MG63 (cell line): ENCODE results near the gene GOLGA6L6. TPM values are rescaled to one million over a fixed set of nuclear protein-coding genes. Genes with fewer than 3 reads are reported as not detected.
"Not testable (repeated sequence)": the region's sequence is repeated elsewhere in the genome, so short reads cannot be mapped to it uniquely, and the experiment has no call there.

Experiments used
- DNase-seq: peaks from one replicate; pipeline ENCODE4 v3.0.0-alpha.2; 2020
- H3K27me3 ChIP-seq: fragments of 250-450 bp; sonication (Bioruptor Pico); 2 replicates; pipeline ENCODE4 v1.5.1; 2020; ENCODE audit warnings: mild to moderate bottlenecking, moderate library complexity
- H3K36me3 ChIP-seq: fragments of 250-450 bp; sonication (Bioruptor Pico); 2 replicates; pipeline ENCODE4 v1.5.1; 2020; ENCODE audit warnings: mild to moderate bottlenecking, moderate library complexity
- H3K4me3 ChIP-seq: fragments of 250-450 bp; sonication (Bioruptor Pico); 2 replicates; pipeline ENCODE4 v1.5.1; 2020; ENCODE audit warnings: mild to moderate bottlenecking, moderate library complexity
- H3K9me3 ChIP-seq: fragments of 250-450 bp; sonication (Bioruptor Pico); 2 replicates; pipeline ENCODE4 v1.5.1; 2020; ENCODE audit warnings: mild to moderate bottlenecking, moderate library complexity
- total RNA-seq: library from RNA; depleted of rRNA; stranded (reverse); fragments of >200 nt; shearing (Covaris generic); gene quantifications from 2 replicates; pipeline ENCODE4 v1.2.3, GENCODE V29; 2014; ENCODE audit warnings: low replicate concordance; rRNA removed

Gene GOLGA6L6
- total RNA-seq = not detected in 2 replicates

GRCh38 chr15:20541700-20542099, at the start of gene GOLGA6L6:
Gene GOLGA6L6, minus strand, starts transcription at chr15:20541800. Its CDS starts 91 bp downstream, at chr15:20541709.
- not testable (repeated sequence) for H3K9me3 ChIP-seq, H3K36me3 ChIP-seq, DNase-seq, H3K4me3 ChIP-seq, H3K27me3 ChIP-seq

DNA sequence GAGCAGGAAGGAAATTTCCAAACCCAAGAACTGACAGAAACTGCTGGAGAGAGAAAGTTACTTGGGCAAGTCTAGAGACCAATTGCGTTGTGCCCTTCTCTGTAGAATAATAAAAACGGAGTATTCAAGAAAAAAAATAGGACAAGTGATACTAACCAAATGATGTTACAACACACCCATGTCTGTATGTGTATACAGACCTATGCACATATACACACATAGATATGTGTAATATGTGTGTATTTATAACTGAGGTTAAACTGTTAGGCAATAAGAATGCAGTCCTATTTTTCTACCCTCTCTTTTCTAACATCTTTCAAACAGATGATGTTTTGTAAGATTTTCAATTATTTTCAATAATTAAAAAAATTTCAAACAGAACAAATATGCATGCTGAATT, 48.5 kb upstream of the GOLGA6L6 start:
- not testable (repeated sequence) for H3K9me3 ChIP-seq, H3K27me3 ChIP-seq, DNase-seq, H3K4me3 ChIP-seq, H3K36me3 ChIP-seq

- not testable (repeated sequence) for H3K36me3 ChIP-seq, H3K9me3 ChIP-seq, H3K4me3 ChIP-seq, H3K27me3 ChIP-seq, DNase-seq
Observed at GRCh38 chr15:20586821-20587220, 45.2 kb upstream of the GOLGA6L6 start.

- H3K4me3 ChIP-seq, DNase-seq, H3K36me3 ChIP-seq, H3K27me3 ChIP-seq, H3K9me3 ChIP-seq: not testable (repeated sequence)
Observed at GRCh38 chr15:20582726-20583115, 41.1 kb upstream of the GOLGA6L6 start.

DNA sequence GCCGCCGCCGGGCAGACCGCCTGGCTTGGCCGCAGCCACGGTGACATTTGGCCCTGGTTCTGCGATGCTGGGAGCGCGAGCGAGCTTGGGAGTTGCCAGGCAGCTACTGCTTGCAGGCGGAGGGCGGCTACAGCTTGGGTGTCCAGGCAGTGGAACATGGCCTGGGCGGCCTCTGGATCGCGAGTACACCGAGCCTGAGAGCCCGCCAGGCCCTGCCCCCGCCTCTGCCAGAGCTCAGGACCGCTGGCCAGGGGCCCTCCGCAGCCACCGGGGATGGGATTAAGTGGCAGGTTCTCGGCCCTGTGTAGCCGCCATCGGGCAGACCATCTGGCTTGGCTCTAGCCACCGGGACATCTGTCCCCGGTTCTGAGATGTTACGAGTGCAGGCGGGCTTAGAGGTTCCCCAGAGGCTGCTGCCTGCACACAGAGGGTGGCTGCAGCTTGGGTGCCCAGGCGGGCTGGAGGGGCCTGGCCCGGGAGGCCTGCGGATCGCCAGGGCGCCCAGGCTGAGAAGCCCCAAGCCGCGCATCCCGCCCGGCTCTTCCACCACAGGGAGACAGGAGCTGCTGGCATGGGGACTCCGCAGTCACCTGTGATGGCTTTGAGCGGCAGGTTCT, 40.6 kb upstream of the GOLGA6L6 start:
- H3K36me3 ChIP-seq, H3K4me3 ChIP-seq, H3K27me3 ChIP-seq, H3K9me3 ChIP-seq, DNase-seq: not testable (repeated sequence)

- DNase-seq, H3K9me3 ChIP-seq, H3K36me3 ChIP-seq, H3K4me3 ChIP-seq, H3K27me3 ChIP-seq: not testable (repeated sequence)
Observed at GRCh38 chr15:20581261-20582108, 39.9 kb upstream of the GOLGA6L6 start.

GRCh38 chr15:20579662-20580061, 38.1 kb upstream of the GOLGA6L6 start:
- H3K9me3 ChIP-seq, DNase-seq, H3K27me3 ChIP-seq, H3K4me3 ChIP-seq, H3K36me3 ChIP-seq: not testable (repeated sequence)

GRCh38 chr15:20551289-20551688, 9.7 kb upstream of the GOLGA6L6 start:
- H3K27me3 ChIP-seq, H3K36me3 ChIP-seq, H3K4me3 ChIP-seq, DNase-seq, H3K9me3 ChIP-seq: not testable (repeated sequence)

DNA sequence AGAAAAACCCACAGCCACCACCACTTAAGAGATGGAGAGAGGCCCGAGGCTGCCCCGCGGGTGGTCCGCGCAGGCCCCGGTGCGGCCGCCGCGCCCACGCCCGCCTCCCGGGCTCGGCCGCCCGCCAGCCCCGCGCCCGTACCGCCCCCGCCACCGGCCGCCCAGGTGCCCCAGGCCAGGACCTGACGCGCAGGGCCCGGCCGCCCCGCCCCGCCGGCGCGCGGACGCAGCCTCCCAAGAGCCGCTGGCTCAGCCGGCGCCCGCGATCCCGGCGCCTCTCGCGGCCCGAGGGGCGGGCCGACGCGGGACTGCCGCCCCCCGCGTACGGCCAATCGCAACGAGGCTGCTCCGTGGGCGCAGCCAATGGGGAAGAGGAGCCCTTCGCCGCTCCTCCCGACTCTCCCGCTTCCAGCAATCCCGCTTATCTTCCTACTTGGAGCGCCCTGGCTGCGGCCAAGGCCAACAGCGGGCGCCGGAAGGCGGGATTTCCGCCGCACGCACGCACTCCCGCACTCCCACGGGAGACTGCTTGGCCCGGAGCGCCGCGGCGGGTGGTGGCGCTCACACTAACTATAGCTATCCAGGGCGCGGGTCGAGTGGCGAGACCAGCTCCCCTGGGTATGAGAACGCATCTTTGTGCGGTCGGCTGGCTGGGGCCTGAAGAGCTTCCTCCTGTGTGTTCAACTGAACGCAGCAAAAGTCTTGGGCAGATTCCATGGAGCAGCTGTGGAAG, 35.5 kb downstream of the GOLGA6L6 start:
- H3K4me3 ChIP-seq, H3K9me3 ChIP-seq, H3K36me3 ChIP-seq, H3K27me3 ChIP-seq, DNase-seq: not testable (repeated sequence)

DNA sequence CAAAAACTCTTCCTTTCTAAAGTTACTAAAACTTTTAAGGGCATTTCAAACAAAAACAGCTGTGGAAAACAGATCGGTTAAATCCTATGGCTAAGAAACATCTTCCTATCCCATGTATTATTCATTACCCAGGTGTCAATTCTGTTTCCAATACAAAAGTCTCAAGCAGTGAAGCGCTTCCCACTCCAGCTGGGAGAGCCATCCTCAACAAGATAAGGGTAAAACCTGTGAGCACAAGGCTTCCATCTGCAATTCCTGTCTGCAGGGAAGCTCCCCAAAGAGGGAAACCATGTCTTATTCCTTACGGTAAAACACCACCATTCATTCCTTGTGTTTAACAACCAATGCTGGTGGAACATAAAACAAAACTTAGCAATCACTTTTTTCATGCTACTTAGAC, 38.8 kb downstream of the GOLGA6L6 start:
- not testable (repeated sequence) for H3K4me3 ChIP-seq, H3K9me3 ChIP-seq, H3K27me3 ChIP-seq, DNase-seq, H3K36me3 ChIP-seq

GRCh38 chr15:20501512-20502222, 39.9 kb downstream of the GOLGA6L6 start:
- not testable (repeated sequence) for H3K9me3 ChIP-seq, H3K4me3 ChIP-seq, H3K36me3 ChIP-seq, H3K27me3 ChIP-seq, DNase-seq

- H3K36me3 ChIP-seq, H3K27me3 ChIP-seq, H3K4me3 ChIP-seq, H3K9me3 ChIP-seq: not testable (repeated sequence)
- DNase-seq = peak; percentile 1
Observed at GRCh38 chr15:20497781-20498180, 43.8 kb downstream of the GOLGA6L6 start.

- H3K9me3 ChIP-seq, H3K27me3 ChIP-seq, H3K4me3 ChIP-seq, H3K36me3 ChIP-seq, DNase-seq: not testable (repeated sequence)
Observed at GRCh38 chr15:20493035-20493434, 48.6 kb downstream of the GOLGA6L6 start.

DNA sequence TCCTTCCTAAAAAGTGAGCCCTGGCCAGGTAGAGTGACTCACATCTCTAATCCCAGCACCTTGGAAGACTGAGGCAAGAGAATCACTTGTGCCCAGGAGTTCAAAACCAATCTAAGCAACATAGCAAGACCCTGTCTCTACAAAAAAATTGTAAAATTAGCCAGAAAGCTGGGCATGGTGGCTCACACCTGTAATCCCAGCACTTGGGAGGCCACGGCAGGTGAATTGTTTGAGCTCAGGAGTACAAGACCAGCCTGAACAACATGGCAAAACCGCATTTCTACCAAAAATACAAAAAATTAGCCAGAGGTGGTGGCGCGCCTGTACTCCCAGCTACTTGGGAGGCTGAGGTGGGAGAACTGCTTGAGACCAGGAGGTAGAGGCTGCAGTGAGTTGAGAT, 49.0 kb downstream of the GOLGA6L6 start:
- not testable (repeated sequence) for H3K4me3 ChIP-seq, H3K36me3 ChIP-seq, H3K27me3 ChIP-seq, H3K9me3 ChIP-seq, DNase-seq

- not testable (repeated sequence) for H3K4me3 ChIP-seq, H3K36me3 ChIP-seq, DNase-seq, H3K27me3 ChIP-seq, H3K9me3 ChIP-seq
Observed at GRCh38 chr15:20489320-20489719, 52.3 kb downstream of the GOLGA6L6 start.
